C4-2B (cell line): ENCODE data around the gene ADORA2B.

Experiments
- CTCF ChIP-seq: fragments of 450-650 bp; conservative IDR thresholded peaks from 2 replicates; pipeline ENCODE4 v1.5.1; 2017; ENCODE audit warnings: mild to moderate bottlenecking
- ZFX ChIP-seq: fragments of 450-650 bp; IDR thresholded peaks from 2 replicates; pipeline ENCODE4 v1.6.1; 2017

- TF ChIP-seq CTCF, result no peak
- no peak for TF ChIP-seq ZFX
Observed at GRCh38 chr17:15951368-15952047, 6.6 kb downstream of the ADORA2B start.
